VCaP (cell line): ENCODE measurements around the gene USP46.

Source experiments
- H3K27ac ChIP-seq: fragments of 450-650 bp; 2 replicates; pipeline ENCODE4 v1.5.1; 2017
- CTCF ChIP-seq: fragments of 450-650 bp; conservative IDR thresholded peaks from 2 replicates; pipeline ENCODE4 v1.5.1; 2017; ENCODE audit warnings: mild to moderate bottlenecking, moderate library complexity

The USP46 gene

GRCh38 chr4:52586069-52586468, 73.0 kb downstream of the USP46 start:
- no peak overlapping the region for H3K27ac ChIP-seq
- TF ChIP-seq CTCF = no peak

GRCh38 chr4:52585379-52585778, 73.7 kb downstream of the USP46 start:
- no peak for TF ChIP-seq CTCF

GRCh38 chr4:52579602-52580272, 79.4 kb downstream of the USP46 start:
- H3K27ac ChIP-seq = no peak overlapping the region
- TF ChIP-seq CTCF = no peak

More at GRCh38 chr4:52585379-52585778, 73.7 kb downstream of the USP46 start:
- H3K27ac ChIP-seq = no peak overlapping the region

- no peak for TF ChIP-seq CTCF
- no peak overlapping the region for H3K27ac ChIP-seq
Measured at GRCh38 chr4:52578951-52579350, 80.2 kb downstream of the USP46 start.

- H3K27ac ChIP-seq = no peak overlapping the region
- TF ChIP-seq CTCF = no peak
Measured at GRCh38 chr4:52577624-52577962, 81.5 kb downstream of the USP46 start.

GRCh38 chr4:52576961-52577623, 82.0 kb downstream of the USP46 start:
- TF ChIP-seq CTCF = no peak
- H3K27ac ChIP-seq = no peak overlapping the region

GRCh38 chr4:52576326-52576725, 82.8 kb downstream of the USP46 start:
- no peak for TF ChIP-seq CTCF
- H3K27ac ChIP-seq = no peak overlapping the region
